HepG2 (cell line): ENCODE data around the gene TMEM187. TPM values are rescaled to one million over a fixed set of nuclear protein-coding genes. Genes with fewer than 3 reads are reported as not detected.

Experiments used
- ETV6 ChIP-seq: sonication (generic); formaldehyde crosslinking; conservative IDR thresholded peaks from 2 replicates; pipeline ENCODE4 v1.4.0; 2020; ENCODE audit warnings: missing genetic modification reagents
- HOXA9 ChIP-seq: sonication (generic); formaldehyde crosslinking; IDR thresholded peaks from 2 replicates; pipeline ENCODE4 v1.8.1; 2022; ENCODE audit warnings: missing genetic modification reagents, mild to moderate bottlenecking, moderate library complexity, borderline replicate concordance
- JDP2 ChIP-seq: sonication (generic); formaldehyde crosslinking; IDR thresholded peaks from 2 replicates; pipeline ENCODE4 v1.8.1; 2022; ENCODE audit warnings: missing genetic modification reagents, borderline replicate concordance
- MBD4 ChIP-seq: IDR thresholded peaks from 2 replicates; pipeline ENCODE4 v1.6.1; 2012; ENCODE audit warnings: low read length, inconsistent platforms, borderline replicate concordance
- SIX1 ChIP-seq: sonication (generic); formaldehyde crosslinking; IDR thresholded peaks from 2 replicates; pipeline ENCODE4 v1.4.0; 2020; ENCODE audit warnings: missing genetic modification reagents, borderline replicate concordance
- SUZ12 ChIP-seq: fragments of 150-350 bp; IDR thresholded peaks from 2 replicates; pipeline ENCODE4 v1.6.1; 2014; ENCODE audit warnings: low read depth, low read length
- ZBTB1 ChIP-seq: sonication (generic); formaldehyde crosslinking; IDR thresholded peaks from 2 replicates; pipeline ENCODE4 v1.4.0; 2020; ENCODE audit warnings: missing genetic modification reagents, borderline replicate concordance
- polyA plus RNA-seq, 8 experiments: library from polyadenylated mRNA; depleted of rRNA in 3 of 8; stranded (reverse) in 7 of 8; unstranded in 1 of 8; fragments of >200 nt; fragmentation: Illumina TruSeq in 4 of 8; extraction: Trizol in 4 of 8; gene quantifications; 2 replicates each; pipeline versions ENCODE4 v1.2.1 to v1.2.3, GENCODE V29; 2011 to 2016; ENCODE audit warnings: low read depth in 4 of 8, missing spikeins in 1 of 8, mixed read lengths in 1 of 8; ENCODE audit not compliant: insufficient read depth in 1 of 8
- total RNA-seq, 5 experiments: library from RNA; depleted of rRNA; stranded (reverse); fragments of >200 nt; fragmentation: Illumina TruSeq; extraction: Trizol; gene quantifications; 2 replicates each; pipeline ENCODE4 v1.2.3, GENCODE V29; 2016; ENCODE audit warnings: low read depth in 1 of 5
- TF ChIP-seq, protein P1 (sequence below): sonication (generic); formaldehyde crosslinking; IDR thresholded peaks from 2 replicates; pipeline ENCODE4 v1.4.0; 2020; ENCODE audit warnings: missing genetic modification reagents
- TF ChIP-seq, protein P2 (sequence below): sonication (generic); formaldehyde crosslinking; IDR thresholded peaks from 2 replicates; pipeline ENCODE4 v1.5.0; 2020; ENCODE audit warnings: mild to moderate bottlenecking, missing genetic modification reagents, moderate library complexity
- TF ChIP-seq, protein P3 (sequence below): sonication (generic); formaldehyde crosslinking; IDR thresholded peaks from 2 replicates; pipeline ENCODE4 v1.4.0; 2020; ENCODE audit warnings: mild to moderate bottlenecking, missing genetic modification reagents

TMEM187 gene
- total and polyA plus RNA-seq, 2 of the 13 experiments (the other 11 are each of a cell fraction or from before 2014, with no cell fraction given) = 2.2 to 6.2 TPM

DNA sequence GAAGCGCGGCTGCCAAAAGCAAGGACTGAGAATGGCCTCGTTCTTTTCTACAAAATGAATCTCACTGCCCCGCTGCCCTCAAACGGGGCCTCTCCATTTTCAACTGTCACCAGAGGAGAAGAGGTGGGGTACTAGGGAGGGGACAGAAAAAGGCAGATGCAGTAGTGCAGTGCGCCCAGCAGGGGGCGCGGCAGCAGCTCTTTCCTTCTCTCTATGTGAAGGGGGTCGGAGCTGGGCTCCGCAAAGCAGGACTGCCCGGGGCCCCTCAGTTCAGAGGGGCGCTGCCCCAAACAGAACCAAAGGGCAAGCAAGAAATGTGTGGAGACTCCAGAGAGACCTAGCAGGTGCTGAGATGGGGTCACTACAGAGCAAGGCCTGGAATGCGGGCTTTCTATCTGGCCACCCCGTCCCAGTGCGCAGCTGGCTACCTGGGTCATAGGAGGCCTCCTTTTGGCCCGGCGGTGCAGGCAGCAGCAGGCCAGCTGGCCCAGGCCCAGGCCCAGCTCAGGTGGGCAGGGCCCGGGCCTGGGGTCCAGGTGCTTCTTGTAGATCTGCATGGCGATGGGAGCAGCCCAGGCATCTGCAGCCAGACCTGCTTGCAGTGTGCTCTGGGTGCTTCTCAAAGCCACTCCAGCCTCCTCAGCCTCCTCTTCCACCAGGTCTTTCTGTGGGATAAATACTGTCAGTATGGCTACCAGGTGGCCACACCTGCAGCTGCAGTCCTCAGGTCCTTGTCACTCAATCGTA lies 41.2 kb downstream of the TMEM187 start (continued):
- TF ChIP-seq, protein P1, sequence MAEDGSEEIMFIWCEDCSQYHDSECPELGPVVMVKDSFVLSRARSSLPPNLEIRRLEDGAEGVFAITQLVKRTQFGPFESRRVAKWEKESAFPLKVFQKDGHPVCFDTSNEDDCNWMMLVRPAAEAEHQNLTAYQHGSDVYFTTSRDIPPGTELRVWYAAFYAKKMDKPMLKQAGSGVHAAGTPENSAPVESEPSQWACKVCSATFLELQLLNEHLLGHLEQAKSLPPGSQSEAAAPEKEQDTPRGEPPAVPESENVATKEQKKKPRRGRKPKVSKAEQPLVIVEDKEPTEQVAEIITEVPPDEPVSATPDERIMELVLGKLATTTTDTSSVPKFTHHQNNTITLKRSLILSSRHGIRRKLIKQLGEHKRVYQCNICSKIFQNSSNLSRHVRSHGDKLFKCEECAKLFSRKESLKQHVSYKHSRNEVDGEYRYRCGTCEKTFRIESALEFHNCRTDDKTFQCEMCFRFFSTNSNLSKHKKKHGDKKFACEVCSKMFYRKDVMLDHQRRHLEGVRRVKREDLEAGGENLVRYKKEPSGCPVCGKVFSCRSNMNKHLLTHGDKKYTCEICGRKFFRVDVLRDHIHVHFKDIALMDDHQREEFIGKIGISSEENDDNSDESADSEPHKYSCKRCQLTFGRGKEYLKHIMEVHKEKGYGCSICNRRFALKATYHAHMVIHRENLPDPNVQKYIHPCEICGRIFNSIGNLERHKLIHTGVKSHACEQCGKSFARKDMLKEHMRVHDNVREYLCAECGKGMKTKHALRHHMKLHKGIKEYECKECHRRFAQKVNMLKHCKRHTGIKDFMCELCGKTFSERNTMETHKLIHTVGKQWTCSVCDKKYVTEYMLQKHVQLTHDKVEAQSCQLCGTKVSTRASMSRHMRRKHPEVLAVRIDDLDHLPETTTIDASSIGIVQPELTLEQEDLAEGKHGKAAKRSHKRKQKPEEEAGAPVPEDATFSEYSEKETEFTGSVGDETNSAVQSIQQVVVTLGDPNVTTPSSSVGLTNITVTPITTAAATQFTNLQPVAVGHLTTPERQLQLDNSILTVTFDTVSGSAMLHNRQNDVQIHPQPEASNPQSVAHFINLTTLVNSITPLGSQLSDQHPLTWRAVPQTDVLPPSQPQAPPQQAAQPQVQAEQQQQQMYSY (CRISPR knock-in tag) = no peak
- TF ChIP-seq HOXA9 (CRISPR knock-in tag) (no peak), JDP2 (CRISPR knock-in tag) (no peak), SUZ12 (no peak), MBD4 (no peak), SIX1 (CRISPR knock-in tag) (no peak), ZBTB1 (CRISPR knock-in tag) (no peak), ETV6 (CRISPR knock-in tag) (no peak)
- TF ChIP-seq, protein P2, sequence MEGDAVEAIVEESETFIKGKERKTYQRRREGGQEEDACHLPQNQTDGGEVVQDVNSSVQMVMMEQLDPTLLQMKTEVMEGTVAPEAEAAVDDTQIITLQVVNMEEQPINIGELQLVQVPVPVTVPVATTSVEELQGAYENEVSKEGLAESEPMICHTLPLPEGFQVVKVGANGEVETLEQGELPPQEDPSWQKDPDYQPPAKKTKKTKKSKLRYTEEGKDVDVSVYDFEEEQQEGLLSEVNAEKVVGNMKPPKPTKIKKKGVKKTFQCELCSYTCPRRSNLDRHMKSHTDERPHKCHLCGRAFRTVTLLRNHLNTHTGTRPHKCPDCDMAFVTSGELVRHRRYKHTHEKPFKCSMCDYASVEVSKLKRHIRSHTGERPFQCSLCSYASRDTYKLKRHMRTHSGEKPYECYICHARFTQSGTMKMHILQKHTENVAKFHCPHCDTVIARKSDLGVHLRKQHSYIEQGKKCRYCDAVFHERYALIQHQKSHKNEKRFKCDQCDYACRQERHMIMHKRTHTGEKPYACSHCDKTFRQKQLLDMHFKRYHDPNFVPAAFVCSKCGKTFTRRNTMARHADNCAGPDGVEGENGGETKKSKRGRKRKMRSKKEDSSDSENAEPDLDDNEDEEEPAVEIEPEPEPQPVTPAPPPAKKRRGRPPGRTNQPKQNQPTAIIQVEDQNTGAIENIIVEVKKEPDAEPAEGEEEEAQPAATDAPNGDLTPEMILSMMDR = peak; percentile 77
- TF ChIP-seq, protein P3, sequence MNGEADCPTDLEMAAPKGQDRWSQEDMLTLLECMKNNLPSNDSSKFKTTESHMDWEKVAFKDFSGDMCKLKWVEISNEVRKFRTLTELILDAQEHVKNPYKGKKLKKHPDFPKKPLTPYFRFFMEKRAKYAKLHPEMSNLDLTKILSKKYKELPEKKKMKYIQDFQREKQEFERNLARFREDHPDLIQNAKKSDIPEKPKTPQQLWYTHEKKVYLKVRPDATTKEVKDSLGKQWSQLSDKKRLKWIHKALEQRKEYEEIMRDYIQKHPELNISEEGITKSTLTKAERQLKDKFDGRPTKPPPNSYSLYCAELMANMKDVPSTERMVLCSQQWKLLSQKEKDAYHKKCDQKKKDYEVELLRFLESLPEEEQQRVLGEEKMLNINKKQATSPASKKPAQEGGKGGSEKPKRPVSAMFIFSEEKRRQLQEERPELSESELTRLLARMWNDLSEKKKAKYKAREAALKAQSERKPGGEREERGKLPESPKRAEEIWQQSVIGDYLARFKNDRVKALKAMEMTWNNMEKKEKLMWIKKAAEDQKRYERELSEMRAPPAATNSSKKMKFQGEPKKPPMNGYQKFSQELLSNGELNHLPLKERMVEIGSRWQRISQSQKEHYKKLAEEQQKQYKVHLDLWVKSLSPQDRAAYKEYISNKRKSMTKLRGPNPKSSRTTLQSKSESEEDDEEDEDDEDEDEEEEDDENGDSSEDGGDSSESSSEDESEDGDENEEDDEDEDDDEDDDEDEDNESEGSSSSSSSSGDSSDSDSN (CRISPR knock-in tag) = peak; percentile 3; the same call in 1 of the 2 replicates
